Liver (tissue), 9 donors: ENCODE measurements around the gene HAPLN2. TPM values are rescaled to one million over a fixed set of nuclear protein-coding genes. Genes with fewer than 3 reads are reported as not detected.

Experiments
- DNase-seq: peaks from one replicate; pipeline ENCODE4 v3.0.0-alpha.2; 2017; ENCODE audit warnings: low spot score
- H3K27ac ChIP-seq, 2 donors: one replicate each; pipeline ENCODE4 v1.7.0; 2013; ENCODE audit warnings: inconsistent platforms in 2 of 2, low read length in 2 of 2, control low read depth in 1 of 2, low read depth in 1 of 2, mild to moderate bottlenecking in 1 of 2
- H3K27me3 ChIP-seq, 4 donors: one replicate each; pipeline versions ENCODE4 v1.6.1 to v1.7.0; 2013; ENCODE audit warnings: low read length in 3 of 4, inconsistent platforms in 1 of 4, mild to moderate bottlenecking in 1 of 4, moderate library complexity in 1 of 4; ENCODE audit not compliant: control insufficient read depth in 4 of 4, insufficient read depth in 4 of 4
- H3K36me3 ChIP-seq, 4 donors: one replicate each; pipeline versions ENCODE4 v1.6.1 to v1.7.0; 2013; ENCODE audit warnings: low read length in 3 of 4, mild to moderate bottlenecking in 3 of 4, low read depth in 1 of 4, moderate library complexity in 1 of 4; ENCODE audit not compliant: control insufficient read depth in 4 of 4, insufficient read depth in 3 of 4
- H3K4me1 ChIP-seq, 4 donors: one replicate each; pipeline versions ENCODE4 v1.6.1 to v1.7.0; 2013; ENCODE audit warnings: low read length in 3 of 4, mild to moderate bottlenecking in 3 of 4, moderate library complexity in 1 of 4; ENCODE audit not compliant: control insufficient read depth in 4 of 4, insufficient read depth in 4 of 4
- H3K4me3 ChIP-seq, 3 donors: one replicate each; pipeline versions ENCODE4 v1.6.1 to v1.7.0; 2013; ENCODE audit warnings: low read length in 3 of 3, control low read depth in 1 of 3, low read depth in 1 of 3, mild to moderate bottlenecking in 1 of 3
- H3K9ac ChIP-seq, 2 donors: one replicate each; pipeline ENCODE4 v1.7.0; 2013; ENCODE audit warnings: low read length in 2 of 2, mild to moderate bottlenecking in 2 of 2, moderate library complexity in 2 of 2, control low read depth in 1 of 2, low read depth in 1 of 2
- H3K9me3 ChIP-seq, 4 donors: one replicate each; pipeline versions ENCODE4 v1.6.1 to v1.7.0; 2013; ENCODE audit warnings: low read length in 3 of 4; ENCODE audit not compliant: control insufficient read depth in 4 of 4
- CTCF ChIP-seq: fragments of 150-350 bp; IDR thresholded peaks from 2 replicates; pipeline ENCODE4 v1.5.1; 2017; ENCODE audit warnings: improper control_type of control experiment, low read depth, low read length; ENCODE audit not compliant: missing input control
- EGR1 ChIP-seq, 2 donors: IDR thresholded peaks; 2 replicates each; pipeline ENCODE4 v1.6.1; 2016 to 2018; ENCODE audit warnings: antibody characterized with exemption in 2 of 2, low read depth in 2 of 2
- FOXA1 ChIP-seq: IDR thresholded peaks from 2 replicates; pipeline ENCODE4 v1.6.1; 2016; ENCODE audit warnings: antibody characterized with exemption
- FOXA2 ChIP-seq: IDR thresholded peaks from 2 replicates; pipeline ENCODE4 v1.6.1; 2016; ENCODE audit warnings: antibody characterized with exemption
- GABPA ChIP-seq, 2 donors: IDR thresholded peaks in 1 of 2; conservative IDR thresholded peaks in 1 of 2; 2 replicates each; pipeline ENCODE4 v1.6.1; 2016; ENCODE audit warnings: antibody characterized with exemption in 2 of 2, mild to moderate bottlenecking in 1 of 2, moderate library complexity in 1 of 2
- HNF4A ChIP-seq, 2 donors: conservative IDR thresholded peaks; 2 replicates each; pipeline ENCODE4 v1.6.1; 2016; ENCODE audit warnings: antibody characterized with exemption in 2 of 2, mild to moderate bottlenecking in 2 of 2
- HNF4G ChIP-seq: IDR thresholded peaks from 2 replicates; pipeline ENCODE4 v1.6.1; 2016; ENCODE audit warnings: antibody characterized with exemption
- JUND ChIP-seq, 2 donors: IDR thresholded peaks; 2 replicates each; pipeline ENCODE4 v1.6.1; 2016; ENCODE audit warnings: antibody characterized with exemption in 2 of 2
- NR2F2 ChIP-seq: IDR thresholded peaks from 2 replicates; pipeline ENCODE4 v1.6.1; 2016; ENCODE audit warnings: antibody characterized with exemption
- RAD21 ChIP-seq, 2 donors: IDR thresholded peaks; 2 replicates each; pipeline ENCODE4 v1.6.1; 2016; ENCODE audit warnings: antibody characterized with exemption in 2 of 2, mild to moderate bottlenecking in 2 of 2
- RXRA ChIP-seq, 2 donors: IDR thresholded peaks; 2 replicates each; pipeline ENCODE4 v1.6.1; 2017 to 2018; ENCODE audit warnings: antibody characterized with exemption in 2 of 2, mild to moderate bottlenecking in 1 of 2
- SP1 ChIP-seq: IDR thresholded peaks from 2 replicates; pipeline ENCODE4 v1.6.1; 2018; ENCODE audit warnings: antibody characterized with exemption, mild to moderate bottlenecking
- TAF1 ChIP-seq: conservative IDR thresholded peaks from 2 replicates; pipeline ENCODE4 v1.6.1; 2016; ENCODE audit warnings: antibody characterized with exemption, mild to moderate bottlenecking
- YY1 ChIP-seq: IDR thresholded peaks from 2 replicates; pipeline ENCODE4 v1.6.1; 2016; ENCODE audit warnings: antibody characterized with exemption, mild to moderate bottlenecking
- WGBS: extraction: QIAGEN DNeasy Blood & Tissue Kit; methylation state at CpG from one replicate; pipeline ENCODE4 v1.1.7; 2013; 5-methylcytosine and 5-hydroxymethylcytosine counted together
- polyA plus RNA-seq, 2 donors: library from polyadenylated mRNA; stranded (reverse) in 1 of 2; unstranded in 1 of 2; fragments of 200-250 nt in 1 of 2; fragments of >200 nt in 1 of 2; fragmentation: Nextera tagmentation in 1 of 2; extraction: Ambion mirVana in 1 of 2; gene quantifications; one replicate each; pipeline versions ENCODE4 v1.2.1 to v1.2.3, GENCODE V29; 2013 to 2015
- total RNA-seq, 2 donors: library from RNA; depleted of rRNA; stranded (reverse); fragments of >200 nt; gene quantifications; one replicate each; pipeline ENCODE4 v1.2.3, GENCODE V29; 2014
- TF ChIP-seq, protein P1 (sequence below): IDR thresholded peaks from 2 replicates; pipeline ENCODE4 v1.6.1; 2016; ENCODE audit warnings: antibody characterized with exemption, mild to moderate bottlenecking
- TF ChIP-seq, protein P2 (sequence below): IDR thresholded peaks from 2 replicates; pipeline ENCODE4 v1.6.1; 2016; ENCODE audit warnings: antibody characterized with exemption
- TF ChIP-seq, protein P3 (sequence below): IDR thresholded peaks from 2 replicates; pipeline ENCODE4 v1.6.1; 2016; ENCODE audit warnings: antibody characterized with exemption
- TF ChIP-seq, protein P4 (sequence below): IDR thresholded peaks from 2 replicates; pipeline ENCODE4 v1.6.1; 2016; ENCODE audit warnings: antibody characterized with exemption
- donor health status: healthy.
- donor health status: healthy.
- donor health status: healthy.
- donor health status: healthy.
- donor health status: healthy.

The HAPLN2 gene
- total RNA-seq, result under 1 TPM in 1 of 2 donors, not detected in 1; 0.08 TPM
- under 1 TPM in 1 of 2 donors, not detected in 1; 0.03 TPM for polyA plus RNA-seq

GRCh38 chr1:156618853-156619581, at the start of gene HAPLN2:
HAPLN2 (plus strand) TSS chr1:156619415; CDS start chr1:156623491, 4,076 bp downstream.
- Histone ChIP-seq H3K27ac (no peak within 1 kb of the TSS), H3K9me3 (no peaks in the 10 kb centered on the region), H3K4me3 (no peak within 1 kb of the TSS), H3K9ac (no peak within 1 kb of the TSS), H3K36me3 (no peaks in the 10 kb centered on the region), H3K27me3 (peaks cover 0 to 7% (median 2%) of the 10 kb centered on the region in 4 donors), H3K4me1 (peaks cover 0 to 5% (median 0%) of the 10 kb centered on the region in 4 donors)
- no peak for DNase-seq
- TF ChIP-seq RAD21 (IDR thresholded peaks at IDR 0.05), result peak in 1 of 2 donors; percentile 55
- TF ChIP-seq CTCF, result peak; percentile 37
- TF ChIP-seq NR2F2, result no peak
- TF ChIP-seq JUND (IDR thresholded peaks at IDR 0.05), result no peak
- WGBS, result 7% methylated on average over 7 of the region's 7 CpGs

- H3K27ac ChIP-seq, result no peak overlapping the region
Observed at GRCh38 chr1:156571261-156571852, 47.9 kb upstream of the HAPLN2 start.

More at GRCh38 chr1:156571261-156571852, 47.9 kb upstream of the HAPLN2 start:
- no peak overlapping the region for H3K4me3 ChIP-seq
- TF ChIP-seq HNF4A (conservative IDR thresholded peaks at IDR 0.05) (no peak), JUND (IDR thresholded peaks at IDR 0.05) (no peak), FOXA2 (no peak), EGR1 (IDR thresholded peaks at IDR 0.05; ENCODE audit: low read depth in 2 of 2) (no peak), TAF1 (no peak), FOXA1 (no peak), RXRA (IDR thresholded peaks at IDR 0.05) (no peak), GABPA (IDR thresholded peaks at IDR 0.05 in 1 of 2, conservative IDR thresholded peaks at IDR 0.05 in 1 of 2) (no peak), HNF4G (no peak), NR2F2 (no peak), CTCF (no peak), YY1 (no peak), RAD21 (IDR thresholded peaks at IDR 0.05) (no peak), SP1 (no peak)
- TF ChIP-seq, protein P1, sequence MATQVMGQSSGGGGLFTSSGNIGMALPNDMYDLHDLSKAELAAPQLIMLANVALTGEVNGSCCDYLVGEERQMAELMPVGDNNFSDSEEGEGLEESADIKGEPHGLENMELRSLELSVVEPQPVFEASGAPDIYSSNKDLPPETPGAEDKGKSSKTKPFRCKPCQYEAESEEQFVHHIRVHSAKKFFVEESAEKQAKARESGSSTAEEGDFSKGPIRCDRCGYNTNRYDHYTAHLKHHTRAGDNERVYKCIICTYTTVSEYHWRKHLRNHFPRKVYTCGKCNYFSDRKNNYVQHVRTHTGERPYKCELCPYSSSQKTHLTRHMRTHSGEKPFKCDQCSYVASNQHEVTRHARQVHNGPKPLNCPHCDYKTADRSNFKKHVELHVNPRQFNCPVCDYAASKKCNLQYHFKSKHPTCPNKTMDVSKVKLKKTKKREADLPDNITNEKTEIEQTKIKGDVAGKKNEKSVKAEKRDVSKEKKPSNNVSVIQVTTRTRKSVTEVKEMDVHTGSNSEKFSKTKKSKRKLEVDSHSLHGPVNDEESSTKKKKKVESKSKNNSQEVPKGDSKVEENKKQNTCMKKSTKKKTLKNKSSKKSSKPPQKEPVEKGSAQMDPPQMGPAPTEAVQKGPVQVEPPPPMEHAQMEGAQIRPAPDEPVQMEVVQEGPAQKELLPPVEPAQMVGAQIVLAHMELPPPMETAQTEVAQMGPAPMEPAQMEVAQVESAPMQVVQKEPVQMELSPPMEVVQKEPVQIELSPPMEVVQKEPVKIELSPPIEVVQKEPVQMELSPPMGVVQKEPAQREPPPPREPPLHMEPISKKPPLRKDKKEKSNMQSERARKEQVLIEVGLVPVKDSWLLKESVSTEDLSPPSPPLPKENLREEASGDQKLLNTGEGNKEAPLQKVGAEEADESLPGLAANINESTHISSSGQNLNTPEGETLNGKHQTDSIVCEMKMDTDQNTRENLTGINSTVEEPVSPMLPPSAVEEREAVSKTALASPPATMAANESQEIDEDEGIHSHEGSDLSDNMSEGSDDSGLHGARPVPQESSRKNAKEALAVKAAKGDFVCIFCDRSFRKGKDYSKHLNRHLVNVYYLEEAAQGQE, result no peak
- TF ChIP-seq, protein P2, sequence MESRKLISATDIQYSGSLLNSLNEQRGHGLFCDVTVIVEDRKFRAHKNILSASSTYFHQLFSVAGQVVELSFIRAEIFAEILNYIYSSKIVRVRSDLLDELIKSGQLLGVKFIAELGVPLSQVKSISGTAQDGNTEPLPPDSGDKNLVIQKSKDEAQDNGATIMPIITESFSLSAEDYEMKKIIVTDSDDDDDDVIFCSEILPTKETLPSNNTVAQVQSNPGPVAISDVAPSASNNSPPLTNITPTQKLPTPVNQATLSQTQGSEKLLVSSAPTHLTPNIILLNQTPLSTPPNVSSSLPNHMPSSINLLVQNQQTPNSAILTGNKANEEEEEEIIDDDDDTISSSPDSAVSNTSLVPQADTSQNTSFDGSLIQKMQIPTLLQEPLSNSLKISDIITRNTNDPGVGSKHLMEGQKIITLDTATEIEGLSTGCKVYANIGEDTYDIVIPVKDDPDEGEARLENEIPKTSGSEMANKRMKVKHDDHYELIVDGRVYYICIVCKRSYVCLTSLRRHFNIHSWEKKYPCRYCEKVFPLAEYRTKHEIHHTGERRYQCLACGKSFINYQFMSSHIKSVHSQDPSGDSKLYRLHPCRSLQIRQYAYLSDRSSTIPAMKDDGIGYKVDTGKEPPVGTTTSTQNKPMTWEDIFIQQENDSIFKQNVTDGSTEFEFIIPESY, result no peak
- TF ChIP-seq, protein P3, sequence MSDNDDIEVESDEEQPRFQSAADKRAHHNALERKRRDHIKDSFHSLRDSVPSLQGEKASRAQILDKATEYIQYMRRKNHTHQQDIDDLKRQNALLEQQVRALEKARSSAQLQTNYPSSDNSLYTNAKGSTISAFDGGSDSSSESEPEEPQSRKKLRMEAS, result no peak
- TF ChIP-seq, protein P4, sequence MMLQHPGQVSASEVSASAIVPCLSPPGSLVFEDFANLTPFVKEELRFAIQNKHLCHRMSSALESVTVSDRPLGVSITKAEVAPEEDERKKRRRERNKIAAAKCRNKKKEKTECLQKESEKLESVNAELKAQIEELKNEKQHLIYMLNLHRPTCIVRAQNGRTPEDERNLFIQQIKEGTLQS, result no peak
- DNase-seq, result no peak
- no peaks in the 10 kb centered on the region for H3K9me3 ChIP-seq
- H3K27me3 ChIP-seq, result peaks cover 0 to 3% (median 0%) of the 10 kb centered on the region in 4 donors
- WGBS, result 36% methylated on average over 4 of the region's 4 CpGs
- H3K4me1 ChIP-seq, result peaks cover 4 to 11% (median 6%) of the 10 kb centered on the region in 4 donors
- H3K9ac ChIP-seq, result no peak overlapping the region
- H3K36me3 ChIP-seq, result no peaks in the 10 kb centered on the region
